Bronchial epithelial cell (primary cell): ENCODE results near the gene NAT14. TPM values are rescaled to one million over a fixed set of nuclear protein-coding genes. Genes with fewer than 3 reads are reported as not detected.
"Not testable (repeated sequence)": the region's sequence is repeated elsewhere in the genome, so short reads cannot be mapped to it uniquely, and the experiment has no call there.

Experiments used
- DNase-seq: peaks from one replicate; pipeline ENCODE4 v3.0.0-alpha.2; 2010; ENCODE audit warnings: low read depth
- FAIRE-seq: peaks from 2 replicates; lab custom pipeline; 2011; peaks lifted over from hg19 to GRCh38; lab: Jason Lieb, UNC
- H3K27me3 ChIP-seq: 2 replicates; pipeline ENCODE4 v1.5.1; 2011; ENCODE audit warnings: low read length; ENCODE audit not compliant: control insufficient read depth, insufficient read depth
- H3K36me3 ChIP-seq: 2 replicates; pipeline ENCODE4 v1.5.1; 2011; ENCODE audit warnings: low read length; ENCODE audit not compliant: control insufficient read depth, insufficient read depth
- H3K4me3 ChIP-seq: 2 replicates; pipeline ENCODE4 v1.5.1; 2011; ENCODE audit warnings: mild to moderate bottlenecking, low read depth, low read length, control low read depth
- CTCF ChIP-seq: IDR thresholded peaks from 2 replicates; pipeline ENCODE4 v1.5.1; 2011; ENCODE audit warnings: mild to moderate bottlenecking, moderate library complexity, low read length, control low read depth, inconsistent platforms; ENCODE audit not compliant: insufficient read depth, severe bottlenecking
- total RNA-seq: library from RNA; depleted of rRNA; stranded (reverse); fragments of >200 nt; gene quantifications from 2 replicates; pipeline ENCODE4 v1.2.1, GENCODE V29; 2014

The NAT14 gene
- total RNA-seq, 1 donor from 2014 or later: 2.4 TPM

- DNase-seq: no peak
- Histone ChIP-seq H3K36me3 (no peaks in the 10 kb centered on the region), H3K27me3 (no peaks in the 10 kb centered on the region), H3K4me3 (no peak overlapping the region)
- no peak for TF ChIP-seq CTCF
- no peak for FAIRE-seq
Measured at GRCh38 chr19:55529636-55530234, 44.7 kb downstream of the NAT14 start.

GRCh38 chr19:55530996-55531395, 46.0 kb downstream of the NAT14 start:
- Histone ChIP-seq H3K4me3 (no peak overlapping the region), H3K27me3 (no peaks in the 10 kb centered on the region), H3K36me3 (no peaks in the 10 kb centered on the region)
- FAIRE-seq (no peak), DNase-seq (no peak)
- no peak for TF ChIP-seq CTCF

- not testable (repeated sequence) for FAIRE-seq, H3K27me3 ChIP-seq, DNase-seq, H3K4me3 ChIP-seq, H3K36me3 ChIP-seq
Measured at GRCh38 chr19:55534280-55534679, 49.3 kb downstream of the NAT14 start.

- Histone ChIP-seq H3K4me3 (no peak overlapping the region), H3K27me3 (no peaks in the 10 kb centered on the region), H3K36me3 (no peaks in the 10 kb centered on the region)
- no peak for DNase-seq
- TF ChIP-seq CTCF: no peak
- no peak for FAIRE-seq
Measured at GRCh38 chr19:55535173-55535964, 50.4 kb downstream of the NAT14 start.

GRCh38 chr19:55535965-55536350, 51.0 kb downstream of the NAT14 start:
- FAIRE-seq (no peak), DNase-seq (no peak)
- Histone ChIP-seq H3K36me3 (no peaks in the 10 kb centered on the region), H3K27me3 (no peaks in the 10 kb centered on the region), H3K4me3 (no peak overlapping the region)
- TF ChIP-seq CTCF: no peak

- no peaks in the 10 kb centered on the region for H3K36me3 ChIP-seq
- FAIRE-seq: no peak
- no peak for DNase-seq
- no peak for TF ChIP-seq CTCF
- H3K27me3 ChIP-seq: no peaks in the 10 kb centered on the region
- H3K4me3 ChIP-seq: no peak overlapping the region
Measured at GRCh38 chr19:55536366-55536765, 51.4 kb downstream of the NAT14 start.

Other genes with a start within 250 kb of the NAT14 start
- 15.5 and 27.1 TPM in 2 replicates for gene PPP6R1, start 226.2 kb upstream of the NAT14 start, total RNA-seq
- 37.1 and 41.6 TPM in 2 replicates for gene HSPBP1, start 205.1 kb upstream of the NAT14 start, total RNA-seq
- gene BRSK1, start 201.2 kb upstream of the NAT14 start, total RNA-seq: 0.51 and 0.53 TPM in 2 replicates
- gene TMEM150B, start 159.8 kb upstream of the NAT14 start, total RNA-seq: not detected in 2 replicates
- gene KMT5C, start 145.3 kb upstream of the NAT14 start, total RNA-seq: 5.3 and 9.0 TPM in 2 replicates
- 0.26 and 0.64 TPM in 2 replicates for gene COX6B2, start 130.5 kb upstream of the NAT14 start, total RNA-seq
- gene GARIN5B, start 121.9 kb upstream of the NAT14 start, total RNA-seq: not detected in 2 replicates
- gene IL11, start 114.7 kb upstream of the NAT14 start, total RNA-seq: 0.64 and 1.3 TPM in 2 replicates
- not detected in 2 replicates for gene TMEM190, start 108.4 kb upstream of the NAT14 start, total RNA-seq
- gene TMEM238, start 100.9 kb upstream of the NAT14 start, total RNA-seq: 3.1 and 10.0 TPM in 2 replicates
- 348 and 603 TPM in 2 replicates for gene RPL28, start 99.3 kb upstream of the NAT14 start, total RNA-seq
- gene UBE2S, start 77.4 kb upstream of the NAT14 start, total RNA-seq: 38.2 and 50.4 TPM in 2 replicates
- not detected in 2 replicates for gene SHISA7, start 41.9 kb upstream of the NAT14 start, total RNA-seq
- 33.2 and 33.3 TPM in 2 replicates for gene ISOC2, start 23.5 kb upstream of the NAT14 start, total RNA-seq
- gene C19orf85, start 20.4 kb upstream of the NAT14 start, total RNA-seq: not detected in 2 replicates
- 0.79 and 1.0 TPM in 2 replicates for gene ZNF628, start 8.6 kb upstream of the NAT14 start, total RNA-seq
- gene SSC5D, start 3.2 kb downstream of the NAT14 start, total RNA-seq: under 0.01 and 0.26 TPM in 2 replicates
- gene SBK2, start 51.9 kb downstream of the NAT14 start, total RNA-seq: not detected in 2 replicates
- gene SBK3, start 60.4 kb downstream of the NAT14 start, total RNA-seq: not detected in 2 replicates
- gene ZNF579, start 95.7 kb downstream of the NAT14 start, total RNA-seq: 1.8 and 2.2 TPM in 2 replicates
- gene FIZ1, start 114.3 kb downstream of the NAT14 start, total RNA-seq: 2.1 and 3.5 TPM in 2 replicates
- 18.4 and 19.6 TPM in 2 replicates for gene ZNF524, start 115.1 kb downstream of the NAT14 start, total RNA-seq
- 0.53 and 0.64 TPM in 2 replicates for gene ZNF865, start 120.5 kb downstream of the NAT14 start, total RNA-seq
- gene ZNF784, start 139.4 kb downstream of the NAT14 start, total RNA-seq: 5.0 and 5.1 TPM in 2 replicates
- gene ZNF580, start 155.8 kb downstream of the NAT14 start, total RNA-seq: 2.4 and 2.7 TPM in 2 replicates
- gene ZNF581, start 158.5 kb downstream of the NAT14 start, total RNA-seq: 9.6 and 19.2 TPM in 2 replicates
- gene CCDC106, start 163.0 kb downstream of the NAT14 start, total RNA-seq: 2.6 and 2.9 TPM in 2 replicates
- 121 and 140 TPM in 2 replicates for gene U2AF2, start 169.8 kb downstream of the NAT14 start, total RNA-seq
- gene EPN1, start 190.0 kb downstream of the NAT14 start, total RNA-seq: 28.2 and 80.5 TPM in 2 replicates